ENCODE data around the gene ZBTB24. TPM values are rescaled to one million over a fixed set of nuclear protein-coding genes. Genes with fewer than 3 reads are reported as not detected.

Gene ZBTB24
- total RNA-seq, 1 donor from 2014 or later, result 8.2 TPM

GRCh38 chr6:109513571-109514071 lies 30.6 kb upstream of the ZBTB24 start:
- H3K36me3 ChIP-seq, result no peaks in the 10 kb centered on the region
- DNase-seq, result no peak
- no peaks in the 10 kb centered on the region for H3K4me1 ChIP-seq
- H3K9me3 ChIP-seq, result no peaks in the 10 kb centered on the region
- no peak for ATAC-seq
- no peak for TF ChIP-seq CTCF (IDR thresholded peaks at IDR 0.05)
- H3K27me3 ChIP-seq (ENCODE audit: low read depth), result no peaks in the 10 kb centered on the region
- intact Hi-C loops (cut with DNase I), result no loop called here
- no peak overlapping the region for H3K27ac ChIP-seq
- H3K4me3 ChIP-seq, result no peak overlapping the region

- Histone ChIP-seq H3K4me1 (no peaks in the 10 kb centered on the region), H3K27me3 (ENCODE audit: low read depth) (no peaks in the 10 kb centered on the region), H3K4me3 (no peak overlapping the region), H3K27ac (no peak overlapping the region), H3K36me3 (no peaks in the 10 kb centered on the region), H3K9me3 (no peaks in the 10 kb centered on the region)
- intact Hi-C loops (cut with DNase I), result no loop called here
- TF ChIP-seq CTCF (IDR thresholded peaks at IDR 0.05), result no peak
- DNase-seq (no peak), ATAC-seq (no peak)
Measured at GRCh38 chr6:109512271-109512817, 29.3 kb upstream of the ZBTB24 start.

- Histone ChIP-seq H3K27ac (no peak overlapping the region), H3K4me1 (no peaks in the 10 kb centered on the region), H3K4me3 (no peak overlapping the region), H3K27me3 (ENCODE audit: low read depth) (no peaks in the 10 kb centered on the region), H3K9me3 (no peaks in the 10 kb centered on the region), H3K36me3 (no peaks in the 10 kb centered on the region)
- DNase-seq (no peak), ATAC-seq (no peak)
- intact Hi-C loops (cut with DNase I), result no loop called here
- no peak for TF ChIP-seq CTCF (IDR thresholded peaks at IDR 0.05)
Measured at GRCh38 chr6:109511832-109512231, 28.8 kb upstream of the ZBTB24 start.

- no peak for DNase-seq
- Histone ChIP-seq H3K27me3 (ENCODE audit: low read depth) (no peaks in the 10 kb centered on the region), H3K36me3 (no peaks in the 10 kb centered on the region), H3K4me1 (no peaks in the 10 kb centered on the region), H3K4me3 (no peak overlapping the region), H3K27ac (no peak overlapping the region), H3K9me3 (no peaks in the 10 kb centered on the region)
- no peak for ATAC-seq
- intact Hi-C loops (cut with DNase I), result no loop called here
- TF ChIP-seq CTCF (IDR thresholded peaks at IDR 0.05), result no peak
Measured at GRCh38 chr6:109510358-109510757, 27.3 kb upstream of the ZBTB24 start.

- Histone ChIP-seq H3K9me3 (no peaks in the 10 kb centered on the region), H3K36me3 (no peaks in the 10 kb centered on the region), H3K4me3 (no peak overlapping the region), H3K27ac (no peak overlapping the region), H3K4me1 (no peaks in the 10 kb centered on the region), H3K27me3 (ENCODE audit: low read depth) (no peaks in the 10 kb centered on the region)
- TF ChIP-seq CTCF (IDR thresholded peaks at IDR 0.05), result no peak
- ATAC-seq (peak in 1 of 2 donors; percentile 55), DNase-seq (no peak)
- intact Hi-C loops (cut with DNase I), result no loop called here
Measured at GRCh38 chr6:109508166-109508860, 25.3 kb upstream of the ZBTB24 start.

All from lower lobe of right lung (tissue), 2 donors.